Neural crest cell (in vitro differentiated cells): ENCODE data around the gene ANKRD13C. TPM values are rescaled to one million over a fixed set of nuclear protein-coding genes. Genes with fewer than 3 reads are reported as not detected.

Experiments used
- DNase-seq: peaks from one replicate; pipeline ENCODE4 v3.0.0; 2021; ENCODE audit warnings: low read depth, mixed read lengths, low spot score
- H3K27ac Mint-ChIP-seq: one replicate; pipeline ENCODE4 v1.8.0; 2021; ENCODE audit warnings: mild to moderate bottlenecking, mixed read lengths; ENCODE audit not compliant: unreplicated experiment
- H3K27me3 Mint-ChIP-seq: 2 replicates; pipeline ENCODE4 v1.8.0; 2021; ENCODE audit warnings: low read depth, mild to moderate bottlenecking, mixed read lengths
- H3K36me3 Mint-ChIP-seq: 2 replicates; pipeline ENCODE4 v1.8.0; 2021; ENCODE audit warnings: low read depth, mild to moderate bottlenecking, mixed read lengths
- H3K4me1 Mint-ChIP-seq: 2 replicates; pipeline ENCODE4 v1.8.0; 2021; ENCODE audit warnings: mixed read lengths
- H3K4me3 Mint-ChIP-seq: one replicate; pipeline ENCODE4 v1.8.0; 2021; ENCODE audit warnings: mild to moderate bottlenecking, mixed read lengths
- H3K9me3 Mint-ChIP-seq: 2 replicates; pipeline ENCODE4 v1.8.0; 2021; ENCODE audit warnings: mixed read lengths
- total RNA-seq: library from RNA; stranded (reverse); gene quantifications from 2 replicates; pipeline ENCODE4 v1.2.1, GENCODE V29; 2021
- TF ChIP-seq, protein P1 (sequence below): fragments of 200-600 bp; sonication (generic); conservative IDR thresholded peaks from 2 replicates; pipeline ENCODE4 v1.5.0; 2021; ENCODE audit warnings: antibody characterized with exemption, mild to moderate bottlenecking

Gene ANKRD13C
- total RNA-seq, 1 donor from 2014 or later: 21.5 TPM

DNA sequence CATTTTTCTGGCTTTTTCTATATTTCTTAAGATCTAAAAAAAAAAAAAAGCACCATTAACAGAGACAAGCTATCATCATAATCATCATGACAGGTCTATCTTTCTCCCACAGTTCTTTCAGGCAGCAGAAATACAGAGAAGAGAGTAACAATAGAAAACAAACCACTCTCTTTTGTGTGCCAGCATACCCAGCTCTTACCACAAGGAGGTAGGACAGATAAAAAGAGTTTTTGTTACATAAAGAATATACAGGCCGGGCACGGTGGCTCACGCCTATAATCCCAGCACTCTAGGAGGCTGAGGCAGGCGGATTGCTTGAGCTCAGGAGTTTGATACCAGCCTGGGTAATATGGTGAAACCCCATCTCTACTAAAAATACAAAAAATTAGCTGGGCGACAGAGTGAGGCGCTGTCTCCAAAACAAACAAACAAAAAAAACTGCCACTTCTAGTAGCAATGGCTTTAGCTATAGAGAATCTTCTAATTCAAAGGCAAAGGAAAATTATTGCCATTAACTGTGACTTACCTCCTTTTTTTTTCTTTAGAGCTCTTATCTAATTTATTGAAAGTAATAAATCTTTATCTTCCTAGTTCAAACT lies 39.7 kb downstream of the ANKRD13C start:
- peaks cover 4% of the 10 kb centered on the region for H3K4me1 Mint-ChIP-seq
- H3K9me3 Mint-ChIP-seq: no peaks in the 10 kb centered on the region
- TF ChIP-seq, protein P1, sequence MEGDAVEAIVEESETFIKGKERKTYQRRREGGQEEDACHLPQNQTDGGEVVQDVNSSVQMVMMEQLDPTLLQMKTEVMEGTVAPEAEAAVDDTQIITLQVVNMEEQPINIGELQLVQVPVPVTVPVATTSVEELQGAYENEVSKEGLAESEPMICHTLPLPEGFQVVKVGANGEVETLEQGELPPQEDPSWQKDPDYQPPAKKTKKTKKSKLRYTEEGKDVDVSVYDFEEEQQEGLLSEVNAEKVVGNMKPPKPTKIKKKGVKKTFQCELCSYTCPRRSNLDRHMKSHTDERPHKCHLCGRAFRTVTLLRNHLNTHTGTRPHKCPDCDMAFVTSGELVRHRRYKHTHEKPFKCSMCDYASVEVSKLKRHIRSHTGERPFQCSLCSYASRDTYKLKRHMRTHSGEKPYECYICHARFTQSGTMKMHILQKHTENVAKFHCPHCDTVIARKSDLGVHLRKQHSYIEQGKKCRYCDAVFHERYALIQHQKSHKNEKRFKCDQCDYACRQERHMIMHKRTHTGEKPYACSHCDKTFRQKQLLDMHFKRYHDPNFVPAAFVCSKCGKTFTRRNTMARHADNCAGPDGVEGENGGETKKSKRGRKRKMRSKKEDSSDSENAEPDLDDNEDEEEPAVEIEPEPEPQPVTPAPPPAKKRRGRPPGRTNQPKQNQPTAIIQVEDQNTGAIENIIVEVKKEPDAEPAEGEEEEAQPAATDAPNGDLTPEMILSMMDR: peak; percentile 33
- H3K36me3 Mint-ChIP-seq: no peaks in the 10 kb centered on the region
- H3K27ac Mint-ChIP-seq: no peak overlapping the region
- no peaks in the 10 kb centered on the region for H3K27me3 Mint-ChIP-seq
- DNase-seq: no peak
- no peak overlapping the region for H3K4me3 Mint-ChIP-seq

- H3K36me3 Mint-ChIP-seq: no peaks in the 10 kb centered on the region
- H3K4me3 Mint-ChIP-seq: no peak overlapping the region
- H3K9me3 Mint-ChIP-seq: no peaks in the 10 kb centered on the region
- TF ChIP-seq, protein P1: no peak
- H3K27me3 Mint-ChIP-seq: no peaks in the 10 kb centered on the region
- no peak for DNase-seq
- no peak overlapping the region for H3K27ac Mint-ChIP-seq
- peaks cover 4% of the 10 kb centered on the region for H3K4me1 Mint-ChIP-seq
Observed at GRCh38 chr1:70311369-70311768, 43.2 kb downstream of the ANKRD13C start.

DNA sequence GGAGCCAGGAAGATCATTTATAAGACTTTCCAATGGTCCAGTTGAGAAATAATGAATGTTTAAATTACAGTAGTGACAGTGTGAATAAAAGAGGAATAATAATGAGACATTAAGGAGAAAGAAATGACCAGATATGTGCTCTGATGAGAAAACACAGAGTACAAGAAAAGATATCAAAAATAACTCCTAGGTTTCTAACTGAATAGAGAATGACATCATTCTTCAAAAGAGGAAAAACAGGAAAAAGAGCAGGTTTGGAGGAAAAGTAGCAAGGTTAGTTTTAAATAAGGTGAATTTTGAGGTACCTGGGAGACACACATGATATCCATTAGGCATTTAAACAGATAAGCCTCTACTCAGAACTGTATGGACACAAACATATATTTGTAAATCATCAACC lies 55.0 kb downstream of the ANKRD13C start:
- Mint-ChIP-seq H3K36me3 (peaks cover 13% of the 10 kb centered on the region), H3K4me1 (no peaks in the 10 kb centered on the region), H3K27me3 (no peaks in the 10 kb centered on the region), H3K4me3 (no peak overlapping the region), H3K27ac (no peak overlapping the region), H3K9me3 (no peaks in the 10 kb centered on the region)
- TF ChIP-seq, protein P1: no peak
- DNase-seq: no peak

GRCh38 chr1:70295749-70296148 lies 58.8 kb downstream of the ANKRD13C start:
- no peaks in the 10 kb centered on the region for H3K4me1 Mint-ChIP-seq
- H3K27me3 Mint-ChIP-seq: no peaks in the 10 kb centered on the region
- TF ChIP-seq, protein P1: no peak
- no peaks in the 10 kb centered on the region for H3K9me3 Mint-ChIP-seq
- no peak overlapping the region for H3K4me3 Mint-ChIP-seq
- H3K36me3 Mint-ChIP-seq: peaks cover 8% of the 10 kb centered on the region
- no peak for DNase-seq
- H3K27ac Mint-ChIP-seq: no peak overlapping the region

GRCh38 chr1:70293186-70293843 lies 61.2 kb downstream of the ANKRD13C start:
- TF ChIP-seq, protein P1: no peak
- peaks cover 7% of the 10 kb centered on the region for H3K4me1 Mint-ChIP-seq
- no peaks in the 10 kb centered on the region for H3K9me3 Mint-ChIP-seq
- H3K36me3 Mint-ChIP-seq: peaks cover 6% of the 10 kb centered on the region
- DNase-seq: no peak
- H3K4me3 Mint-ChIP-seq: no peak overlapping the region
- no peak overlapping the region for H3K27ac Mint-ChIP-seq
- no peaks in the 10 kb centered on the region for H3K27me3 Mint-ChIP-seq
